Hippocampal formation (tissue), 2 donors: ENCODE results near the gene ACVR1B.

ENCODE experiments used
- DNase-seq, 2 donors: peaks; one replicate each; lab custom pipeline; 2025; lab: John Stamatoyannopoulos, UW

ACVR1B gene

GRCh38 chr12:51942501-51943000, 8.9 kb upstream of the ACVR1B start:
- DNase-seq: no peak

GRCh38 chr12:51943346-51943745, 8.2 kb upstream of the ACVR1B start:
- DNase-seq: no peak

- no peak for DNase-seq
These were observed 6.8 kb upstream of the ACVR1B start for GRCh38 chr12:51944608-51945233.

- no peak for DNase-seq
These were observed 4.1 kb upstream of the ACVR1B start for GRCh38 chr12:51947246-51947996.

- DNase-seq: no peak
These were observed 3.4 kb upstream of the ACVR1B start for GRCh38 chr12:51948066-51948465.

- DNase-seq: no peak
These were observed 2.0 kb upstream of the ACVR1B start for GRCh38 chr12:51949342-51950030.

- DNase-seq: no peak
These were observed 759 bp upstream of the ACVR1B start for GRCh38 chr12:51950682-51951198.

- no peak for DNase-seq
These were observed 584 bp downstream of the ACVR1B start for GRCh38 chr12:51951843-51952722.

GRCh38 chr12:51953089-51953488, 1.6 kb downstream of the ACVR1B start:
- DNase-seq: no peak

- no peak for DNase-seq
These were observed 2.4 kb downstream of the ACVR1B start for GRCh38 chr12:51953864-51954263.

- DNase-seq: no peak
These were observed 3.3 kb downstream of the ACVR1B start for GRCh38 chr12:51954561-51955361.

- DNase-seq: no peak
These were observed 4.2 kb downstream of the ACVR1B start for GRCh38 chr12:51955702-51956101.

GRCh38 chr12:51958542-51958941, 7.0 kb downstream of the ACVR1B start:
- no peak for DNase-seq

GRCh38 chr12:51959211-51959610, 7.7 kb downstream of the ACVR1B start:
- DNase-seq: no peak

GRCh38 chr12:51959921-51960320, 8.4 kb downstream of the ACVR1B start:
- DNase-seq: no peak

- DNase-seq: no peak
These were observed 9.0 kb downstream of the ACVR1B start for GRCh38 chr12:51960488-51960887.

- DNase-seq: no peak
These were observed 9.4 kb downstream of the ACVR1B start for GRCh38 chr12:51960890-51961289.

- DNase-seq: no peak
These were observed 10.3 kb downstream of the ACVR1B start for GRCh38 chr12:51961834-51962233.

- no peak for DNase-seq
These were observed 11.2 kb downstream of the ACVR1B start for GRCh38 chr12:51962737-51963136.

- no peak for DNase-seq
These were observed 12.0 kb downstream of the ACVR1B start for GRCh38 chr12:51963477-51963876.

- no peak for DNase-seq
These were observed 18.1 kb downstream of the ACVR1B start for GRCh38 chr12:51969643-51970042.
